HG03095 (cell line): ENCODE measurements around the gene GLB1L.
A peak's percentile ranks its signal among the peaks of the same experiment; 100 is the strongest.
"Not testable (repeated sequence)": the region's sequence is repeated elsewhere in the genome, so short reads cannot be mapped to it uniquely, and the experiment has no call there.

Experiments used
- ATAC-seq: cut with Tn5 transposase; IDR thresholded peaks from one replicate; pipeline ENCODE4 v1.9.1; 2021; ENCODE audit warnings: moderate library complexity; ENCODE audit not compliant: unreplicated experiment

Gene GLB1L

DNA sequence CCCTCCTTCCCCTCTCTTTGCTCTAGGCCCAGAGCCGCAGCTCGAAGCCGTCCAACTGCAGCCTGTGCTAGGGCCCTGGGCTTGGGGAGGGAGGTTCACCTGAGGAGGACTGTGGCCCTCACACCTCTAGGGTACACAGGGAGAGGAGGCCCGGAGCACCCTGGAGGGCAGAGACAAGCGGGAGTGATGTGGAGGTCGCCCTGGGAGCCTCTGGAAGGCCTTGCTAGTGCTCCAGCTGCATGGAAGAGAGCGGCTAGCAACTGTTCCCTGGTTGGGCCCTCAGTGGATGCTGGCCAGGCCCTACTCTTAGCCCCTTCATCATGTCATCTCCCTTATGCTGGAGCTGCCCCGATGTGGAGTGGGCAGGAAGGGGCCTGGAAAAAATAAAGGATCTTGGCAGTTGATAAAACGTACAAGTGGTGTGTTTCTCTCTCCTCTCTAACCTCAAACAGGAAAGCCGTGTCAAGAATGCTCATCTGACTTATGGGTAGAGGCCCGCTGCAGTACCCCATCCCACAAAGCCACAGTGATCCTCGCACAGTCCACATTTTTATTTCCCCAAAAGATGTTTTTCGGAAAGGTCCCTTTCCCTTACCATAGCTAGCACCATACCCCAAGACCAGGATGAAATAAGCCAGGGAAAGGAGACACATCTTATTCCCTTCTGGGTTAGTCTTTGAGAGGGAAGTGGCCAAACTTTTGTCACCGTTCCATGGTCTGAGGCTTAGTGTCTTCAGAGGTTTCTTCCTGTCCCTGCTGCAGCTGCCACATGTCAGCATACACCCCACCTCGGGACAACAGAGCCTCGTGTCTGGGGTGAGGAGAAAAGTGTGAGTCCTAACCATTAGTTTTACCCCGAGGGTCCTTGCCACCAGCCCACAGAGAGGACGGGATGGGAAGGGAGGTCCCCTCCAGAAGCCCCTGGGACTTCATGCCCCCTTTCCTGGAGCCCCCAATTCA lies 35.7 kb downstream of the GLB1L start:
- no peak for ATAC-seq

DNA sequence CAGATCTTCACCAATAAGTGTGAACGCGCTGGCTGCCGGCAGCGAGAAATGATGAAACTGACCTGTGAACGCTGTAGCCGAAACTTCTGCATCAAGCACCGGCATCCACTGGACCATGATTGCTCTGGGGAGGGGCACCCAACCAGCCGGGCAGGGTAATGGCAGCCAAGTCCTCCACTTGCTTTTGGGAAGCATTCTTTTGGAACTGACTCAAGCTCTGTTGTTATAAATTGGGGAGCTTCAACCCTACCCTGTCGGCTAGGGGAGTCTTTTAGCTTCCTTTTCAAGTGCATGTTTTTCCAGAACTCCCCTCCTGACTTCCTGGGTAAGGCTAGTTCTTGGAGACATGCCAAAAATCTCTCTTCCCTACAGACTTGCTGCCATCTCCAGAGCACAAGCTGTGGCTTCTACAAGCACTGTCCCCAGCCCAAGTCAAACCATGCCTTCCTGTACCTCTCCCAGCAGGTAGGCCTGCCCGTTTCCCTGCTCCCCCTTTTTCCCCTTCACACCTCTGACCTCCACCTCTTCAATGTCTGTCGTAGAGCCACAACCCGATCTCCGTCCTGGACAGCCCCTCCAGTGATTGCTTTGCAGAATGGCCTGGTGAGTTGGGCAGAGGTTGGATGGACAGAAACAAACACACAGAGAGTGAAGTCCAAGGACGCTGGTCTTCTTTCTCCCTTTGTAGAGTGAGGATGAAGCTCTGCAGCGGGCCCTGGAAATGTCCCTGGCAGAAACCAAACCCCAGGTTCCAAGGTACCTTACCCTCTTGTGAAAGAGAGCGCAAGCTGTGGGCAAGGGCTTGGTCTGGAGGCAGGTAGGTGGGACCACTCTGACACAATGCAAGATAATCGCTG lies 37.1 kb downstream of the GLB1L start:
- no peak for ATAC-seq

DNA sequence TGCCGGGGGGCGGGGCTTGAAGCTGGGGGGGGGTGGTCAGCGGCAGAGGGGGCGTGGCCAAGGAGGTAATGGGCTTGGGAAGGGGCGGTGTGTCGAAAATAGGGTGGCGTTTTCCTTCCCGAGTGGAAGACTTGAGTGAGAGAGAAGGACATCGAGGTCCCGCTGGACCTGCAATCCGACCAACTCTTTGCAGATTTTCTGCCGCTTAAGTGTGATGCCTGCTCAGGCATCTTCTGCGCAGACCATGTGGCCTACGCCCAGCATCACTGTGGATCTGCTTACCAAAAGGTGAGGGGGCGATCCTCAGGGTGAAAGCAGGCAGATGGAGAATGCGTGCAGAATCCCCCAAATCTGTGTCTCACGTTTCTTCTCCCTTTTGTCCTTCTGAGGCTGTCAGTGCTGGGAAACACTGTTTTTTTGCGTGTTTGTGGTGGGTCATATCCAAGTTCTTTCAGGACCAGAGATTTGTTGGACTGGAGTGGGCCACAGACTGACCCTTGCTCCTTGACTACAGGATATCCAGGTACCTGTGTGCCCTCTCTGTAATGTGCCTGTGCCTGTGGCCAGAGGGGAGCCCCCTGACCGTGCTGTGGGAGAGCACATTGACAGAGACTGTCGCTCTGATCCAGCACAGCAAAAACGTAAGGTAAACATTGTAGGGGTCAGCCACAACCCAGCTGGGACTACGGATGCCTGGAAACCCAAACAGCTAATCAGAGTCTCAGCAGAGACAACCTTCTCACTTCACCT lies 37.9 kb downstream of the GLB1L start:
- ATAC-seq: no peak

DNA sequence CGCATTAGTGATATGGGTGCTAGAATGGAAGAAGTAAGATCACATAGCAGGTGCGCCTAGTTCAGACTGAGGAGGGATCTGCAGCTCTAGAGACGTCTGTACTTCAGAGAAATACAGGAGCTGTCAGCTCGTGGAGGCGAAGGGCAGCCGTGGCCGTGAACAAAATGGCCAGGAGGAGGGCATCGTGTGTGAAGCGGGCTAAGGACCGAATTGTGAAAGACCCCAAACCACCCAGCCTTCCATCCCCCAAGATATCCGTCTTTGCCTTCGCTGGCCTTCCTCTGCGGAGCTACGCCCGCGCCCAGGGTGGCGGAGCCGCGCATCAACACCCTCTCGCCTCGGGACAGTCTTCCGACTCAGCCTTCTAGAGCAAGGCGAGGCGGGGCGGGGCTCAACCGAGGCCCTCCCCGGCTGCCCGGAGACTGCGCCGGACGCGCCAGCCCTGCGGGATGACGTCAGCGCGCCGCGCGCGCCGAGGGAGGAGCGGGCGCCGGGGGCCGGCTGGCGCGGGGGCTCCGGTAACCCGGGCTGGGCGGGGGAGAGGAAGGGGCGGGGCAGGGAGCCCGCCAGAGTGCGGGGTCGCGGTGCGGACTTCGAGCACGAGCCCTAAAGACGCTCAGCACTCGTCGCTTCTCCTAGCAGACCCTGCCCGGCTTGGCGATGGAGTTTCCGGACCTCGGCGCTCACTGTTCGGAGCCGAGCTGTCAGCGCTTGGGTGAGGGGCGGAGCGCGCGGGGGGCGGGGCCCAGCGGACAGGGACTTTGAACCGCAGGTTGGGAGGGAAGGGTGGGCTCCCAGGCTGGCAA lies 38.7 kb downstream of the GLB1L start, which contains the start of gene ZFAND2B:
TSS of gene ZFAND2B (plus strand) at position 455 of the 806 bp plus-strand sequence. CDS start at position 661, 206 bp downstream.
- peak; percentile 96 for ATAC-seq

DNA sequence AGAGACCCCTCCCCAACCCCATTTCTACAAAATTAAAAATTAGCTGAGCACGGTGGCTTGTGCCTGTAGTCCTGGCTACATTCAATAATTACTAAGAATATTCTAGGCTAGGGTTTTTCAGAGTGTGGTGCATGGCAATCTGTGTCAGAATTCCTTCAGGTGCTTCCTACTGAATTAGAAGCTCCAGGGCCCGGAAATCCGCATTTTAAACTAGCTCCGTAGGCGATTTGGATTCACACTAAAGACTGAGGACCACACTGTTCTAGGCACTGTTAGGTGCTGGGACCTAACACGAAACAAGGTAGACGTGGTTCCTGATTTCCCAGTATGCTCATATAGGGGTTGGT lies 39.3 kb downstream of the GLB1L start:
- ATAC-seq: peak; percentile 16

DNA sequence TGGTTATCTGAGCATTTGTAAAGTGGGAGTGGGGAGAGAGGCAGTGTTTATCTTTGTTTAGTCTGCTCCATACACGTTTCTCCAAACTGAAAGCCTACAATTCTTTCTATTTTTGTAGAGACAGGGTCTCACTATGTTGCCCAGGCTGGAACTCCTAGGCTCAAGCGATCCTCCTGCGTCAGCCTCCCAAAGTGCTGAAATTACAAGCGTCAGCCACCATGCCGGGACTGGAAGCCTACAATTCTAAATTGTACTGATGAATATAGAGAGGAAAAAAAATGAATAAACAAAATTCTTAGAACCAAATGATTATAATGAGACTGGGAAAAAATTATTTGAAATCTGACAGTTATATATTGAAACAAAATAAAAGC lies 40.1 kb downstream of the GLB1L start:
- no peak for ATAC-seq

DNA sequence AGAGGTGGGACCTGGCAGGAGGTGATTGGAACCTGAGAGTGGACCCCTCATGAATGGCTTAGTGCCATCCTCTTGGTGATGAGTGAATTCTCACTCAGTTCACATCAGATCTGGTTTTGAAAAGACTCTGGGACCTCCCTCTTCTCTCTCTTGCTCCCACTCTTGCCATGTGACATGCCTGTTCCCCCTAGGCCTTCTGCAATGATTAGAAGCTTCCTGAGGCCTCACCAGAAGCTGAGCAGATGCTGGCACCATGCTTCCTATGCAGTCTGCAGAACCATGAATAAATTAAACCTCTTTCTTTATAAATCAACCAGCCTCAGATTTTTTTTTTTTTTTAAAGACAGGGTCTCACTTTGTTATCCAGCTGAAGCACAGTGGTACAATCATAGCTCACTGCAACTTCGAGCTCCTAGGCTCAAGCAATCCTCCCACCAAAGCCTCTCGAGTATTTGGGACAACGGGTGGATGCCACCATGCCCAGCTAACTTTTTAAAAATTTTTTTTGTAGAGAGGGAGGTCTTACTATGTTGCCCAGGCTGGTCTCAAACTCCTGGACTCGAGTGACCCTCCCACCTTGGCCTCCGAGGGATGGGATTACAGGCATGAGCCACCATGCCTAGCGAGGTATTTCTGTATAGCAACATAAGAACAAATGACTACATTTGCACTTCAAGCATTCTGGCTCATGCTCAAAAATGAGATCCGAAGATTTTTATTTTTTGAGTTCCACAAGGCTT lies 40.6 kb downstream of the GLB1L start:
- ATAC-seq: no peak

DNA sequence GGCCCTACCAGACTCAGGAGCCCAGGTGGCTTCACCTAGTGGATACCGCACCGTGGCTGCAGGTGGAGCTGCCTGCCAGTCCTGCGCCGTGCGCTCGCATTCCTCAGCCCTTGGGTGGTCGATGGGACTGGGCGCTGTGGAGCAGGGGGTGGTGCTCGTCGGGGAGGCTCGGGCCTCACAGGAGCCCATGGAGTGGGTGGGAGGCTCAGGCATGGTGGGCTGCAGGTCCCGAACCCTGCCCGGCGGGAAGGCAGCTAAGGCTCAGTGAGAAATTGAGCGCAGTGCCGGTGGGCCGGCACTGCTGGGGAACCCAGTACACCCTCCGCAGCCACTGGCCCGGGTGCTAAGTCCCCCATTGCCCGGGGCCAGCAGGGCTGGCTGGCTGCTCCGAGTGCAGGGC lies 43.9 kb downstream of the GLB1L start:
- not testable (repeated sequence) for ATAC-seq

DNA sequence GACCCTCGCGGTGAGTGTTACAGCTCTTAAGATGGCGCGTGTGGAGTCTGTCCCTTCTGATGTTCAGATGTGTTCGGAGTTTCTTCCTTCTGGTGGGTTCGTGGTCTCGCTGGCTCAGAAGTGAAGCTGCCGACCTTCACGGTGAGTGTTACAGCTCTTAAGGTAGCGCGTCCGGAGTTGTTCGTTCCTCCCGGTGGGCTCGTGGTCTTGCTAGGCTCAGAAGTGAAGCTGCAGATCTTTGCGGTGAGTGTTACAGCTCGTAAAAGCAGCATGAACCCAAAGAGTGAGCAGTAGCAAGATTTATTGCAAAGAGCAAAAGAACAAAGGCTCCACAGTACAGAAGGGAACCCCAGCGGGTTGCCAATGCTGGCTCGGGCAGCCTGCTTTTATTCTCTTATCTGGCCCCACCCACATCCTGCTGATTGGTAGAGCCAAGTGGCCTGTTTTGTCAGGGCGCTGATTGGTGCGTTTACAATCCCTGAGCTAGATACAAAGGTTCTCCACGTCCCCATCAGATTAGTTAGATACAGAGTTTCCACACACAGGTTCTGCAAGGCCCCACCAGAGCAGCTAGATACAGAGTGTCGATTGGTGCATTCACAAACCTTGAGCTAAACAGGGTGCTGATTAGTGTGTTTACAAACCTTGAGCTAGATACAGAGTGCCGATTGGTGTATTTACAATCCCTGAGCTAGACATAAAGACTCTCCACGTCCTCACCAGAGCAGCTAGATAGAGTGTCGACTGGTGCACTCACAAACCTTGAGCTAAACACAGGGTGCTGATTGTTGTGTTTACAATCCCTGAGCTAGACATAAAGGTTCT lies 44.5 kb downstream of the GLB1L start:
- ATAC-seq: not testable (repeated sequence)

DNA sequence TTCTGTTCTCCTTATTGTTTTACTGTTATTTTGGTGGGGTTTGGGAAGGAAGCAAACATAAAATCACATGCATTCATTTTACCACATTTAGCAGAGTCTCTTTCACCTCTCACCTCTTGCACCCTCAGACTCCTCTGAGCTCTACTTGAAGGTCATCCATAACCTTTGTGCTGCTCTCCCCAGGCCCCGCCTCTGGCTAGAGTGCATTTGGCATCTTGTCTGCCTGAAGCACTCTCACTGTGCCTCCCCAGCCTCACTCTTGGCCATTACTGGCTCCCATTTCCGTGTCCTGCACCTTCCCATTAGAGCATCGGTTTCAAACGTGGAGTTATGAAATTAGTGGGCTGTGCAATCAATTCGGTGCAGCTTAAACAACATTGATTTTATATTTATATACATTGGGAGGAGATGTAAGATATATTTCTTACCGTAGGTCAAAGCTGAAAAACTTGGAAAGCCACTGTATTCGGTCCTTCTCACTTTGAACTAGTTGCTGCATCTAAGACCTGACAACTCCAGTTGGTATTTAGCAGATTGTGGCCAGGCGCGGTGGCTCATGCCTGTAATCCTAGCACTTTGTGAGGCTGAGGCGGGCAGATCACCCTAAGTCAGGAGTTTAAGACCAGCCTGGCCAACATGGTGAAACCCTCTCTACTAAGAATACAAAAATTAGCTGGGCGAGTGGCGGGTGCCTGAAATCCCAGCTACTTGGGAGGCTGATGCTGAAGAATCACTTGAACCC lies 45.6 kb downstream of the GLB1L start:
- no peak for ATAC-seq

DNA sequence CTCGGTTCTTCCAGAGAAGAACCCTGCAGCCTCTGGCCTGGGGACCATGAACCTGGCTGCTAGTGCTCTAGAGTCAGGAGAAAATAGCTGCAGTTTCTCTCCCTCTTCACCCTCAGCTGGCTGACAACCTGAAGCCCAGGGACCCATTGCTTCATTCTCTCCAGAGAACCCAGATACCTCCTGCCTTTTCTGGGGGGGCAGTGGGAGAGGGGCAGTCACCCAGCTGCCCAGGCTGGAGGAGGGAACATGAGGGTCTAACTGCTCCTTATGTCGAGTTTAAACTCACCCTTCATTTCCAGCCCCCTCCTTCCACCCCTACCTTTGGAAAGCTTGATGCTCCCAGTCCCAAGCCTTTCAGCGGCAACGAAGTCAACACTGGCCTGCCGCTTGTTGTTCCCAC lies 46.3 kb downstream of the GLB1L start:
- no peak for ATAC-seq

DNA sequence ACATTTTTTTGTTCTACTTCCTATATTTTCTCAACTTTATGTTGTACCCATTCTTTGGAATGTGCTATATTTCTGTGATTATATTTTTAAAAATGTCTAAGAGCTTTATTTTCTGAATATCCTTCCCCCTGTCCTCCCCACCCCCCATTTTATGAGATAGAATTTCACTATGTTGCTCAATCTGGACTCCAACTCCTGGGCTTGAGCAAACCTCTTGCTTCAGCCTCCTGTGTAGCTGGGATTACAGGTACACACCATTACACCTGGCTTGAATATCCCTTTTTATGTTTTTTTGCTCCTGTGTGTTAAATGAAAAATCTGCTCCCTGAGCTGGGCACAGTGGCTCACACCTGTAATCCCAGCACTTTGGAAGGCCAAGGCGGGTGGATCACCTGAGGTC lies 47.9 kb downstream of the GLB1L start:
- no peak for ATAC-seq

DNA sequence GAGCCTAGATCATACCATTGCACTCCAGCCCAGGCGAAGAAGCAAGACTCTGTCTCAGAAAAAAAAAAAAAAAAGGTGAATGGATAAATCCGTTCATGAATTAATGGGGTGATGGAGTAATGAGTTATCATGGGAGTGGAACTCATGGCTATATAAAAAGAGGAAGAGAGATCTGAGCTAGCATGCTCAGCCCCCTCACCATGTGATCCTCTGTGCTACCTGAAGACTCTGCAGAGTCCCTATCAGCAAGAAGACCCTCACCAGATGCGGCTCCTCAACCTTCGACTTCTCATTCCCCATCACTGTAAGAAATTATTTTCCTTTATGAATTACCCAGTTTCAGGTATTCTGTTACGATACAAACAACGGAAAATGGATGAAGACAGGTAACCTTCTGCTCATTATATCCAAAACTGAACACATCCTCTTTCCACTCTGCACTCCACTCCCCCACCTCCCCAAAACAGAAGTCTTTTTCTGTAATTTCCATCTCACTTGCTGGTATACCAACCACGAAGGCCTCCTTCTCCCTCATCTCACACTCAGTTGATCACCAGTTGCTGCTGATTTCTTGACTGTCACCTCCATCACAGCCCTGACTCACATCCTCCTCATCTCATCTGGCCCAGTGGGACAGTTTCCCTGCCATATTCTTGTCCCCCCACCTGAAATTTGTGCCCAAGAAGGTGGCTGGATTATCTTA lies 58.3 kb downstream of the GLB1L start:
- no peak for ATAC-seq
